NCI-H1048 (cell line): ENCODE results near the gene TRMT6.

Source experiments
- DNase-seq: peaks from one replicate; lab custom pipeline; 2025; lab: John Stamatoyannopoulos, UW

The TRMT6 gene

GRCh38 chr20:5949943-5950270, 426 bp downstream of the TRMT6 start:
- no peak for DNase-seq

GRCh38 chr20:5947276-5947675, 3.1 kb downstream of the TRMT6 start:
- no peak for DNase-seq

DNA sequence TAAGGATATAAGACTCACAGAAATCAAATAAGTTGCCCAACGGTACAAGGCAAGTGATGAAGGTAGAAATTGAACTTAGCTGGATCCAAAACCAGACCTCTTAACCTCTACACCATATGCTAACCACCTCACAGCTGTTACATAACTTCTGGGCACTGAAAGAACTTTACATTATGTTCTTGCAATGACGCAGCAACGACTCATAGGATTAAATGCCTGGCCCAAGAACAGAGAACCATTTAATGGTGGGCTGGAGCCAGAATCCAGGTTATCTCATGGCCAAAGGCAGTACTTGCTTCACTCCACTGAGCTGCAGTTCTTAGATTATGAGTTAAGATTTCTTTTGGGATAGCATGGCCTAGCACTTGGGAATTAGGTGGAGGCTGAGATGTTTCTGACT, 4.4 kb downstream of the TRMT6 start:
- no peak for DNase-seq

DNA sequence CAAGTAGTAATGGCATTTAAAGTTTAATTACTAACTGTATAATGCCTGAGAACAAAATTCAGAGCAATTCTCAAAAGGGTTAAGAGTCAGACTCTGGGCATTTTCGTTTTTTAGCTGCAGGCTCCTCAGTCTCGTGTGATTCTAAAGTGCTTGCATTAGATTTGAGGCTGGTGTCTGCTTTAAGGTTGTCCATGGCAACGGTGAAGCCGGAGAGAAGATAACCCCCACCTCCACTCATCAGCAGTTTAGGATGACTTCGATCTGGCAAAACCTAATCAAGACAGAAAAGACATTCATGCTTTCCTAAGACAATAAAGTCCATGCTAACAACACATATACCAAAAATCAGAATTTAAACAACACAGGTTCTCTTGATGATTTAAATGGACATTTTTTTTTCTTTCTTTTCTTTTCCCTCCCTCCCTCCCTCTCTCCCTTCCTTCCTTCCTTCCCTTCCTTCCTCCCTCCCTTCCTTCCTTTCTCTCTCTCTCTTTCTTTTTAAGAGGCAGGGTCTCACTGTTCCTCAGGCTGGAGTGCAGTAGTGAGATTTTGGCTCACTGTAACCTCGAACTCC, 11.8 kb downstream of the TRMT6 start:
- no peak for DNase-seq

GRCh38 chr20:5936238-5936637, 14.1 kb downstream of the TRMT6 start:
- DNase-seq = no peak

DNA sequence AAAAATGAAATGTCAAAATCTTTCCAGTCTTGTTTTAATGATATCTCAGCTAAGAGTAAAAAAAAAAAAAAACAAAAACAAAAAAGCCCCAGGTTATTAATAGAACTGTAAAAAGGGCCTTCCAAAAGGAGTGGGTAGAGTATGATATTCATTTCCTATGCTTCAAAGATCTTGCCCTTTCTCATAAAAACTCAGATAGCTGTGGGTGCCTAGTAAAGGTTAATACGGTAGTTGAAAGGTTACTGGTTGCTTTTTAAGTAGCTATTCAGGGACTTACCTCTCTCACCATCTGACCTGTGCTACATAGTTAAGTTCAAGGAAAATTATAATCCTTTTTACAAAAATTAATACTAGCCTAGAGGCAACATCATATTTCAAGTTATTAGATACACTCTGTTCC, 14.9 kb downstream of the TRMT6 start:
- DNase-seq = no peak

- no peak for DNase-seq
Measured at GRCh38 chr20:5933802-5934436, 16.4 kb downstream of the TRMT6 start.

GRCh38 chr20:5932796-5933195, 17.5 kb downstream of the TRMT6 start:
- DNase-seq = no peak

GRCh38 chr20:5931411-5931810, 18.9 kb downstream of the TRMT6 start:
- DNase-seq = no peak

- DNase-seq = no peak
Measured at GRCh38 chr20:5928836-5929715, 21.3 kb downstream of the TRMT6 start.

GRCh38 chr20:5927749-5928462, 22.4 kb downstream of the TRMT6 start:
- DNase-seq = peak; percentile 16

DNA sequence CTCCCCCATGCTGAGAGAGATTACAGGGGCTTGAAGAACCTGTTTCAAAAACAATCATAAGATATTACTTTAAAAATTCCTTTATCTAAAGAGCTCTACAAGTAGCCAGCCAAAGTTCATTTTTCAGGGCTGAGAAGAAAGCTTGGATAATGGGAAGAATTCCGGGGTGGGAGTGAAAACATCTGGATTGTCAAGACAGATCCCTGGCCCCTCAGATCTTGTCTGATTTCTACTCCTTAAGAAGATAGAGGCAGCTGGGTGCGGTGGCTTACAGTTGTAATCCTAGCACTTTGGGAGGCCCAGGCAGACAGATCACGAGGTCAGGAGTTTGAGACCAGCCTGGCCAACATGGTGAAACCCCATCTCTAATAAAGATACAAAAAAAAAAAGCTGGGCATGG, 24.8 kb downstream of the TRMT6 start:
- DNase-seq = no peak

GRCh38 chr20:5923493-5923892, 26.8 kb downstream of the TRMT6 start:
- DNase-seq = no peak

DNA sequence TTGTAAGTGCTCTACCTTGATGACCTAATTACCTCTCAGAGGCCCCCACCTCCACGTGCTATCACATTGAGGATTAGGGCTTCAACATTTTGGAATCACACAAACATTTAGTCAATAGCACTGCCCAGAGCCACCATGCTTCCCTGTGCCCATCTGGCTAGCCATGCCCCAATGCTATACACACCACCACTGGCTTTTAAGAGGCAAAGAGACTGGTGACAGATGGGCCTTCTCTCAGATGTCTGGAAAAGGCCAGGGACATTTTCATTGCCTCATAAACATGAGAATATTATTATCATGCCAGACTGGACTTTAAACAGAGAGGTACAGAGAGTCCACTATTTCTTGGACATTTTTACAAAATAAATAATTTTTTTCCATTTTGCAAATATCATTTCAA, 29.8 kb downstream of the TRMT6 start:
- no peak for DNase-seq

DNA sequence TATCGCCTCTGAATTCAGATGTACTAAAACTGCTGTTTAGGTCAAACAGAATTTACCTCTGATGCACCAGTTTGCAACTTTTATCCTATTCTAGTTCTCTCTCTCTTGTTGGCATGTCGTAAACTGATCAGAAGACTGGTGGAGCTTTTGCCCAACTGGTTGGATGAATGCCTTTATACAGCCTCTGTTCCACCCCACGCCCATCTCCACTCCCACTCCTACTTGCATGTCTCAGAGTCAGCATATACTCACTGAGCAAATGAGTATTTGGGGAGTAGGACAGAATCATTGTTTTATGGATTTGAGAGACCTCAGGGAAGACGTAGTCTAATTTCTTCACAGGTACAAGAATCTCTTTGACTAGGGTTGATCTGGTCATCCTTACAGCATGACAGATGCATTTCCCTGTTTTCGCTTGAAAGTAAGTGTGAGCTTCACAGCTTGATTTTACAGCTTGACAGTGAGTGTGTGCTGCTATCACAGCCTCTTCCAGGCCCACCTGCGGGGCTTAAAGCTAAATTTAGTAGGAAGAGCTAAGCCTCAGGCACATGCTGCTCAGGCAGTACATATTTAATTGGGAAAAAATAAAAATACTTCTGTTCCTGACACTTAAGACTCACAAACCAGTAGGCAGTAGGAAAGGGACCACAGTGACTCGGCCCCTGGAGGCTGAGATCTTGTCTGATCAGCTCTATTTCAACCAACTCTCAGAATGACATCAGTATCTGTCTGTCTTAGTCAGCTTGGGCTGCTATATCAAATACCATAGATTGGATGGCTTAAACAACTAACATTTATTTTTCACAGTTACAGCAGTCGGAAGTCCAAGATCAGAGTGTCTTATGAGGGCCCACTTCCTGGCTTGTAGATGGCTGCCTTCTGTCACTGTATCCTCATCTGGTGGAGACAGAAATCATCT, 30.4 kb downstream of the TRMT6 start:
- no peak for DNase-seq

GRCh38 chr20:5918856-5919625, 31.3 kb downstream of the TRMT6 start:
- no peak for DNase-seq

DNA sequence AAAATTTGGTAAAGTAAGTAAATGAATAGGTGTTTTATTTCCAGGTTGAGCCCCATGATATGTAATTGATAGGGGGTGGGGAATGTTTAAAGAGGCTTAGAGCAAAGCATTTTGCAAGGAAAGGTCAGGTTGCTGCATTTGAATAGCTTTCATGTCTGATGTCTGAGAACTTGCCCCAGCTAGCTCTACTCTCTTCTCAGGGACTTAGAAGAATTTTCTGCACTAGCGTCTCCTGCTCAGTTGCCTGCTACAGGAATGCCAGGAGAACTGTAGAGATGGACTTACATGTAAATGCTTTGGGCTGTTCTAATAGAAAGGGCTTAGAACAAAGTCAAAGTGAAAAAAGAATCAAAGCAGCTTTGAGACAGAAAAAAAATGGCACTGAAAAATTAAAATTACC, 35.5 kb downstream of the TRMT6 start:
- DNase-seq = no peak

DNA sequence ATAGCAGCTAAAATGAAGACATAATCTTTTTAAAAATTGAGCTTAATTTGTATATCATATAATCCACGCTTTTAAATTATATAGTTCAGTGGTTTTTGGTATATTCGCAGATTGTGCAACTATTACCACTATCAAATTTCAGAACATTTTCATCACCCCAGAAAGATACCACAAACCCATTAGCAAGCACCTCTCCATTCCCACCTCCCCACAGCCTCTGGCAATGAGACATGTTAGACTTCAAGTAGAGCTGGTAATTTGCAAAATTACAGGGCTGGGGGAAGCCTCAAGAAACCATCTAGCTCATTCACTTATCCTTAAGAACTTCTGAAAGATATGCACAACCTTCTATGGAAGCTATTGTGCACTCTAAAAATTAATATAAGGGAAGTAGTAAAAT, 37.2 kb downstream of the TRMT6 start:
- DNase-seq = no peak

GRCh38 chr20:5910186-5910585, 40.1 kb downstream of the TRMT6 start:
- DNase-seq = no peak

DNA sequence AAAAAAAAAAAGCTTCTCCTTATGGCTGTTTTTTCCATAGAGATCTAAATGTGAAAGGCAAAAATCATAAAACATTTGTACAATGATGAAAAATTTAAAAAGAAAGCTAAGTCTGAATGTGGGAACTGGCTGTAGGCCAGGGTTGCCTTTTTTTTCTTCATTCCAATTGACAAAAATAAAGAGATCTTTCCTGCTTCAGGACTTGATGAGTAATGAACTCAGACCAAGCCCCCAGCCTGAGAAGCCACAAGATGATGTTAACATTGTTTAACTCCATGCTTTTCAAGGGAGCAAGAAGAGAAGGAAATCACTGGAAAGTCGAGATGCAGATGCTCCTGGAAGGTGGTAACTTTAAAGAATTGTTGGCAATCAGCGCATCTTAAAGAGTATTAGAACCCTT, 41.4 kb downstream of the TRMT6 start:
- DNase-seq = no peak

DNA sequence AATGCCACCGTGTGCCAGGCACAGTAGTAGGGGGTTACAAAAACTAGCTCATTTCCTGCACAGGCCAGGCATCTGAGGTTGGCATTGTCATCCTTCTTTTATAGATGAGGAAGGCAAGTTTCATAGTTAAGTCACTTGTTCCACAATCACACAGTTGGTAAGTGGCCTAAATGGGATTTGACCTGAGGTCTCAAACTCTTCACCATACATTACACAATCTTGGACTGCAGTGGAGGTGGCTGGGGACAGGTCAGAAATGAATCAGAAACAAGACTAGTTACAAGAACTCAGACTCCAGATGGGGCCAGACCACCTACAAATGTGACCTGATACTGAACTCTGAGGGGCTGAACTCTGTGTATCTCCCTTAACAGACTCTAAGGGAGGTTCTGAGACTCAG, 49.4 kb downstream of the TRMT6 start:
- DNase-seq = no peak
